NT2/D1 (cell line): ENCODE measurements around the gene PRRX2.

Experiments used
- YY1 ChIP-seq: IDR thresholded peaks from 2 replicates; pipeline ENCODE4 v1.6.1; 2011; ENCODE audit not compliant: insufficient read length, insufficient read depth
- ZNF274 ChIP-seq: IDR thresholded peaks from 2 replicates; pipeline ENCODE4 v1.6.1; 2011; ENCODE audit warnings: mild to moderate bottlenecking, low read depth, low read length

- TF ChIP-seq ZNF274 (no peak), YY1 (no peak)
Observed at GRCh38 chr9:129635099-129636065, 30.1 kb upstream of the PRRX2 start.
